Non-pigmented ciliary epithelial cell (primary cell): Measurements from ENCODE around the gene VTA1.
A peak's percentile ranks its signal among the peaks of the same experiment; 100 is the strongest.
"Not testable (repeated sequence)": the region's sequence is repeated elsewhere in the genome, so short reads cannot be mapped to it uniquely, and the experiment has no call there.

ENCODE experiments used
- DNase-seq: peaks from one replicate; pipeline ENCODE4 v3.0.0-alpha.2; 2010; ENCODE audit warnings: low read depth

The VTA1 gene

GRCh38 chr6:142171351-142171750 lies 24.3 kb downstream of the VTA1 start:
- DNase-seq: no peak

GRCh38 chr6:142172758-142173157 lies 25.7 kb downstream of the VTA1 start:
- DNase-seq: no peak

GRCh38 chr6:142173980-142174379 lies 26.9 kb downstream of the VTA1 start:
- DNase-seq: no peak

- DNase-seq: no peak
Observed at GRCh38 chr6:142174703-142175102, 27.6 kb downstream of the VTA1 start.

DNA sequence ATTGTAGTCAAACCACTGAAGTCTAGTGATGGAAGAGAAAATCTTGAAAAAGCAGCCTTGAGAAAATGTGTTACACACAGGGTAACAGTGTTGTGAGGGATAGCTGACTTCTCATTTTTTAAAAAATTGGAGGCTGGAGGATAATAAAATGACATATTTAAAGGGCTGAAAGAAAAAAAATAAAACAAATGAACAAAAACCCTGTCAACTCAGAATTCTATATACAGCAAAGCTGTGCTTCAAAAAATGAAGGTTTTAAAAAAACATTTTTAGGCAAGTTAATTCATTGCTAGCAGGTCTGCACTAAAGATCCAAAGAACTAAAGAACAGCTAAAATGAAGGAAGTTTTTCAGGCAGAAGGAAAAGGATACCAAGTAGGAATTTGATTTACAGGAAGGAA lies 31.1 kb downstream of the VTA1 start:
- DNase-seq: no peak

- DNase-seq: no peak
Observed at GRCh38 chr6:142182004-142182403, 34.9 kb downstream of the VTA1 start.

DNA sequence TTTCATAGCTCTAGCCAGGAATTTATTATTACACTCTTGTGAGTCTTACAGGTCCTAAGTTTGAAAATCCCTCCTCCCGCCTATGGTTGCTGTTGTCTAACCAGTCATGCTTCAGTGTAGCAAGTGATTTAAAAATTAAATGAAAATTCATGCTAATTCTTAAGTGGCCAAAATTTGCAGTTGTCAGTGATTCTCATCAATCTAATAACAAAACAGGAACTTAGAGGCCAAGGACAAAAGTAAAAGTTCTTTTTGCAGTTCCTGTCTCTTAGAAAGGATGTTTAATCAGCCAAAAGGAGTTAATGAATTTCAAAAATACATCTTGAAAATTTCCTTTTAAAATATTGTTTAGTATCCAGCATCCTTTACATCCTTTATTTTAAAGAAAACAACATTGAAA lies 36.3 kb downstream of the VTA1 start:
- no peak for DNase-seq

DNA sequence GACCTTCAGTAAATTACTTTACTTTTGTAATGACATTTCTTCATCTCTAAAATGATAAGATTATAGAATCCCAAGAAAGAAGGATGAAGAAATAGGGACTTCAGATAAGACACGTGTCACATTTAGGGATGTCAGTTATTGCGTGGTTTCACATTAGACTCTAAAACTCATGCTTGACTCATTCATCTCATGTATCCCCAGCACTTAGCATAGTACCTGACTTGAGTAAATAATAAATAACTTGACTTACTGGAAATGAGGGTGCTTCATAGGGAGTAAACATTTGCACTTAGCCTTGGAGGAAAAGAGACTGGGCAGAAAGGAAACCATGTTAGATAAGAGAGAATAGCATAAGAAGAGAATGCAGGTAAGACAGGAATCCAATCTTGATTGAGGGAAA lies 37.2 kb downstream of the VTA1 start:
- DNase-seq: no peak

DNA sequence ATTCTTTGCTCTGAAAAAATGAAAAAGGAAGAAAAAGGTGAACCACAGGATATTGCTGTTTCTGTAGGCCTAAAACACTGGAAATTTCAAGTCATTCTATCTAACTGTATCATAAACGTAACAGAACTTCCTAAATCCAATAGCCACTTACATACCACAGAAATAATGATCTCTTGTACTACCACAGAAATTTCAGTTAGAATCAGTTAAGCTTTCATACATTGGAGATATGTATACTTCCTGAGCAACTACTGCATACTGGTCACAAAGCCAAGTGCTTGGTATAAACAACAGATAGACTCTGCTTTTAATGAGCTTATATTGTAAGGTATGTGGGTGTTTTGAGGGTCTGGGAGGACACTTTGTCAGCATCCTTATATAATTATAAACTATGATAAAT lies 38.6 kb downstream of the VTA1 start:
- DNase-seq: no peak

DNA sequence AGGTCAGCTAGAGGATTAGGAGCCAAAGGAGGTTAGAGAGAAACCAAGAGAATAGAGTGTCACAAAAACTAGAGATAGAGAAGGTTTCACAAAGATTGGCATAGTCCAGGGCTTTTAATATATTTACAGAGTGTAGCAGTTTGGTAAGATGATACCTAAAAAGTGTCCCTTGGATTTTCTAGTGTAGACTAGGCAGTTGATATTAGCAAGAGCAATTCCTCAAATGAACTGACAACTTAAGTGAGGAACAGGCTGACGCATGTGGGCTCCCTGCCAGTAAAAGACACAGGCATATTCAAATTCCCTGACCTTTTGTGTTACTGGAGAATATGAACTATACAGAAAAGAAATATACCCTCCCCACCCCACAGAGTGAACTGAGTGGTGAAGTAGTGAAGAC lies 40.1 kb downstream of the VTA1 start:
- peak; percentile 4 for DNase-seq

GRCh38 chr6:142188341-142188740 lies 41.3 kb downstream of the VTA1 start:
- DNase-seq: not testable (repeated sequence)

DNA sequence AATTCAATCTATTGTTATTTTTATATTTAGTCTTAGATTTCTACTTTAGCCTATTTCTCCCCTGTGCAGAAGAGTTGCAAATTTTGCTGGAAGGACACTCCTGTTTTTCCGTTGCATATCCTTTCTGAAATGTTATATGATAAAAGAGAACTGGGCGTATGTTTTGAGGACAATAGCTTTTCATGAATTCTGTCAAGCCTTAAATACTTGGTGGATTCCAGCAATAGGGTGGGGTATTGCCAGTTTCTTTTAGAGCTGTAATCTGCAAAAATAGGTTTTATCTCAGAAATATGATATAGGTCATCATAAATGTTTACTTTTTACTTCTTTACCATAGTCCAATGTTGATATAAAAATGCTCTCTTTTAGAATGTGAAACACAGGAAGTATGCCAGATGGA lies 42.0 kb downstream of the VTA1 start:
- DNase-seq: no peak

GRCh38 chr6:142192343-142192742 lies 45.3 kb downstream of the VTA1 start:
- no peak for DNase-seq

GRCh38 chr6:142193621-142194020 lies 46.6 kb downstream of the VTA1 start:
- no peak for DNase-seq

GRCh38 chr6:142195862-142196541 lies 48.9 kb downstream of the VTA1 start:
- DNase-seq: peak; percentile 6

DNA sequence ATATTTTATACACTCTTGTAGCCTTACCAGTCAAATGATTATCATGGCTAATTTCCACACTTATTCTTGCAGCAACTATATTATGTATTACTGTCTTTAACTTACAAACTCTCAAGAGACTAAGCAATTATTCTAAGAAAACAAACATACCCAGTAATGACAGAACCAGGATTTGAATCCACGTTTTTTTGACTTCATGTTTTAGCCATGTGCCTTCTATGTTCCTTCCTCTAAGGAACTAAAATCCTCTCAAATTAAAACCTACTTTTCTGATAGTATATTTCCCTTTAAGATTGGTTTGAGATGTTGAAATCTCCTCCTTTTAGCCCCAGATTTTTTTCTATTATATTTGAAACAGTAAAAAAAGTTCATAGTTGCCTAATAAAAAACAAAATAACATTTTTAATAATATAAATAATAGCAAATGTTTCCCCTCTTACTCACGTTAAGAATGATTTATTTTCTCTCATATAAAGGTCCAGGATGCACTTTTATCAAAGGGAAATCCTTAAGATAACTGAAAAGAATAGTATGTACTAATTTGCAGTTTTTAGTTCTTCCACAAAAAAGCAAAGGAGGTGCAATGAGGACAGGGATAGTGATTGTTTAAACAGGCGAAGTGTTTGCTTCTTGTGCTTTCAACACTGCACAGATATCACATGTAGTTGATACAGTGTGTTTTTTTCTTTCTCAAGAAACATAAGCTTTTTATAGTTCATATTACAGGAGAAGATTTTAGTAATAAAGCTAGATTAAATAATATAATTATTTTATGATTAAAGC lies 54.0 kb downstream of the VTA1 start:
- no peak for DNase-seq

DNA sequence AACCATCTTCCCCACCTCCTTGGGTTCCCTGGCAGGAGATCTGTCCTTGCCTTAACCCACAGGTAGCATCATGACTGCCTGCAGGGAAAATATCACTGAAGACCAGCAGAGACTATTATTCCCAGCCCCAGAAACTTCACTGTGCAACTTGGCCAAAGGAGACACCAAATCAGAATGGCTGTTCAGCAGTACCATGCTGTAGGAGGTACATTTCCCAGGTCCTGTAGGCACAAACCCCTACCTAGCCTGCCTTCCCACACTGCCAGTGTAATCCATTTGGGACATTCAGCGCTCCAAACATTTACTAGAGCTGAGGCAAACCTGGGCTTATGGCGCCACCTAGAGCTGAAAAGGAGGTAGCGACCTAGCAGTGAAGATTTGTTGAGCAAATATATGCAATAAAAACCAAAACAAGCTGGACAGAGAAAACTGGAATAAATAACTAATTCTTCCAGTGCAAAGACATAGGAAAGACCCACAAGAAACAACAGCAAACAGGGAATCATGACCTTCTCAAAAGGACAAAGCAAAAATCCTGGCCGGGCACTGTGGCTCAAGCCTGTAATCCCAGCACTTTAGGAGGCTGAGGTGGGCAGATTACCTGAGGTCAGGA lies 60.3 kb downstream of the VTA1 start:
- DNase-seq: no peak

GRCh38 chr6:142210606-142211005 lies 63.5 kb downstream of the VTA1 start:
- DNase-seq: no peak

- no peak for DNase-seq
Observed at GRCh38 chr6:142213402-142213801, 66.3 kb downstream of the VTA1 start.

- no peak for DNase-seq
Observed at GRCh38 chr6:142218446-142218845, 71.4 kb downstream of the VTA1 start.

GRCh38 chr6:142222022-142222421 lies 75.0 kb downstream of the VTA1 start:
- DNase-seq: no peak

DNA sequence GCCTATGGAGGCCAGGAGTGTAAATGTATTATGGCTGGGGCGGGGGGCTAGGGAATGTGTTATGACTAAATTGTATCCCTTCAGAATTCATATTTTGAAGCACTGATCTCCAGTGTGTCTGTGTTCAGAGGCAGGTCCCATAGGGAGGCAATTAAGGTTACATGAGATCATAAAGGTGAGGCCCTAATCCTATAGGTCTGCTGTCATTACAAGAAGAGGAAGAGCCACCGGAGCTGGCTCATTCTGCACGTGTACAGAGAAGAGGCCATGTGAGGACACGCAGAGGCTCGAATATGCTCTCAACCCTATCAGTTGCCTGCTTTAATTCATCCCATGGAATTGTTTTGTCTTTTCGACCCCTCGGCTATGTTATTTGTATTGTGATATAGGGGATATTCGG lies 76.9 kb downstream of the VTA1 start:
- DNase-seq: no peak

DNA sequence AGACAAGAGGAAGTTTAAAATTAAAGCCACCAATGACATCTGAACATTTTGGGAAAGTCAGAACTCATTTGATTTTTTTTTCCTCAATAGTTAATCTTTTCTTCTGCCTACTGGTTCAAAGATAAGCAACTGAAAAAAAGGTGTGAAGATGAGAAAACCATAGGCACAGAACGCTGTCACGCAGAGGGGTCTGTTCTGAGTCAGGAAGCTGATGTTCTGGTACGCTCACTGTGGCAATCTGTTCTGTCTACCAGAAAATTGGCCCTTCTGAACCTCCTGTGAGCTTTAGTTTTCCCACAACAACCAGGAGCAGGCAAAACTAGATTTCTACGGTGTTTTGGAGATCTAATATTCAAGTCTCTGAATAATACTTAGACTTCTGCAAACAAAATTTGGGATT lies 78.1 kb downstream of the VTA1 start:
- DNase-seq: no peak
